HG02973 (cell line): Measurements from ENCODE around the gene CCDC88A.
"Not testable (repeated sequence)": the region's sequence is repeated elsewhere in the genome, so short reads cannot be mapped to it uniquely, and the experiment has no call there.

Experiments
- ATAC-seq: cut with Tn5 transposase; IDR thresholded peaks from one replicate; pipeline ENCODE4 v1.9.1; 2021; ENCODE audit warnings: moderate library complexity; ENCODE audit not compliant: unreplicated experiment

Gene CCDC88A

DNA sequence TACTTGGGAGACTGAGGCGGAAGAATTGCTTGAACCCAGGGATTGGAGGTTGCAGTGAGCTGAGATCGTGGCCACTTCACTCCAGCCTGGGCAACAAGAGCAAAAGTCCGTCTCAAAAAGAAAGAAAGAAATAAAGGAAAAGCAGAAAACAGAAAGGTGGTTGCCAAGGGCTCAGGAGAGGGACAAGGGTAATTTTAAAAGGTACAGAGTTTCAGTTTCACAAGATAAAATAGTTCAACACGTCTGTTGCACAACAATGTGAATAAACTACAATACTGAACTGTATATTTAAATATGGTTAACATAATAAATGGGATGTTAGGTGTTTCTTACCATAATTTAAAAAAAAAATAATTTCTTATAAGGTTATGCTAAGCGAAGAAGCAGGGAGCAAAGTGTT, 174.2 kb downstream of the CCDC88A start:
- ATAC-seq: no peak

DNA sequence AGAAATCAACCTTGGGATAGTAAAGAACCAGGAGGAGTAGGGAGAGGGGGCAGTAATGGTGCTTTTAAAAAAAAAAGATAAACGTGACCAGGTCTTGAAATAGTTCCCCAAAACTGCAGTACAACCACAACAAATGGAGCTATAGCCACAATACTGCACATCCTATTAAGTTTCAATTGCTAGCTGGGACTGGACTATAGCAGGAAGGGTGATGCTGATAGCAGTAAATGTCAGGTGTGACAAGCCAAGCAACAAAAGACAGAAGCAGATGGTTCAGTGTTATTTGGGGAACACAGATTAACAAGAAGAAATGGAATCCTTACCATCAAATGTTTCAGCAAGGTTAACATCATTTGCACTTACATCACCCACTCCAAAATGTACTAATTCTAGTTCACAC, 177.0 kb downstream of the CCDC88A start:
- ATAC-seq: no peak

DNA sequence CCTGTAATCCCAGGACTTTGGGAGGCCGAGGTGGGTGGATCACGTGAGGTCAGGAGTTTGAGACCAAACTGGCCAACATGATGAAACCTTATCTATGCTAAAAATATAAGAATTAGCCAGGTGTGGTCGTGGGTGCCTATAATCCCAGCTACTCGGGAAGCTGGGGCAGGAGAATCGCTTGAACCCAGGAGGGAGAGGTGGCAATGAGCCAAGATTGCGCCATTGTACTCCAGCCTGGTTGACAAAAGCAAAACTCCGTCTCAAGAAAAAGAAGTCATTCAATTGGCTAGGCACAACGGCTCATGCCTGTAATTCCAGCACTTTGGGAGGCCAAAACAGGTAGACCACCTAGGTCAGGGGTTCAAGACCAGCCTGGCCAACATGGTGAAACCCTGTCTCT, 178.1 kb downstream of the CCDC88A start:
- not testable (repeated sequence) for ATAC-seq

GRCh38 chr2:55239656-55240222, 179.9 kb downstream of the CCDC88A start:
- ATAC-seq: no peak
